OCI-LY1 (cell line): ENCODE results near the gene LUC7L2.

Experiments used
- EZH2 ChIP-seq: fragments of 200-600 bp; sonication (generic), shearing (Covaris generic); IDR thresholded peaks from 2 replicates; pipeline ENCODE4 v1.8.0; 2017; ENCODE audit warnings: borderline replicate concordance, mixed run types, mild to moderate bottlenecking, antibody characterized with exemption, low read length, moderate library complexity, mixed read lengths
- TF ChIP-seq, protein P1 (sequence below): fragments of 200-600 bp; sonication (generic), shearing (Covaris generic); IDR thresholded peaks from 2 replicates; pipeline ENCODE4 v1.5.1; 2017; ENCODE audit warnings: mild to moderate bottlenecking, antibody characterized with exemption, low read length, moderate library complexity, mixed read lengths

DNA sequence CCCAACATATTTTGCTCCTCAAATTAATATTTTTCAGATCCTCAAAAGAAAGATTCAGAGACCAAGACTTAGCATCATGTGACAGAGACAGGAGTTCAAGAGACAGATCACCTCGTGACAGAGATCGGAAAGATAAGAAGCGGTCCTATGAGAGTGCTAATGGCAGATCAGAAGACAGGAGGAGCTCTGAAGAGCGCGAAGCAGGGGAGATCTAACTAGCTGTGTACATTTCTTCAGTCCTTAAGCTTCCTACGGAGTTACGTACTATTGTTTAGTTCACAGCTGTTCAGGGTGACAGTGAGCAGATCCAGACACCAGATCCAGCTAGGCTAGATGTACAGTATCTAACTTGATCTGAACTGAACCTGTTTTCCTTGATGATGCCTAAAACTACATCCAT is 62.4 kb downstream of the LUC7L2 start:
- TF ChIP-seq EZH2, result no peak
- TF ChIP-seq, protein P1, sequence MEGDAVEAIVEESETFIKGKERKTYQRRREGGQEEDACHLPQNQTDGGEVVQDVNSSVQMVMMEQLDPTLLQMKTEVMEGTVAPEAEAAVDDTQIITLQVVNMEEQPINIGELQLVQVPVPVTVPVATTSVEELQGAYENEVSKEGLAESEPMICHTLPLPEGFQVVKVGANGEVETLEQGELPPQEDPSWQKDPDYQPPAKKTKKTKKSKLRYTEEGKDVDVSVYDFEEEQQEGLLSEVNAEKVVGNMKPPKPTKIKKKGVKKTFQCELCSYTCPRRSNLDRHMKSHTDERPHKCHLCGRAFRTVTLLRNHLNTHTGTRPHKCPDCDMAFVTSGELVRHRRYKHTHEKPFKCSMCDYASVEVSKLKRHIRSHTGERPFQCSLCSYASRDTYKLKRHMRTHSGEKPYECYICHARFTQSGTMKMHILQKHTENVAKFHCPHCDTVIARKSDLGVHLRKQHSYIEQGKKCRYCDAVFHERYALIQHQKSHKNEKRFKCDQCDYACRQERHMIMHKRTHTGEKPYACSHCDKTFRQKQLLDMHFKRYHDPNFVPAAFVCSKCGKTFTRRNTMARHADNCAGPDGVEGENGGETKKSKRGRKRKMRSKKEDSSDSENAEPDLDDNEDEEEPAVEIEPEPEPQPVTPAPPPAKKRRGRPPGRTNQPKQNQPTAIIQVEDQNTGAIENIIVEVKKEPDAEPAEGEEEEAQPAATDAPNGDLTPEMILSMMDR, result no peak
